ENCODE measurements around the gene RNF138. TPM values are rescaled to one million over a fixed set of nuclear protein-coding genes. Genes with fewer than 3 reads are reported as not detected.

The RNF138 gene
- total and polyA plus RNA-seq, 2 of the 13 experiments (the other 11 are each of a cell fraction or from before 2014, with no cell fraction given): 14.6 to 33.6 TPM

GRCh38 chr18:32091724-32092421 is at the start of gene RNF138 (continued):
- TF ChIP-seq SETDB1 (CRISPR knock-in tag; IDR thresholded peaks at IDR 0.05; ENCODE audit: borderline replicate concordance) (no peak), ZSCAN12 (CRISPR knock-in tag; IDR thresholded peaks at IDR 0.05) (peak; percentile 35; the same call in 1 of the 2 replicates), TRIM22 (IDR thresholded peaks at IDR 0.05) (no peak), ZNF777 (CRISPR knock-in tag; IDR thresholded peaks at IDR 0.05) (peak; percentile 62), IRX3 (CRISPR knock-in tag; IDR thresholded peaks at IDR 0.05; ENCODE audit: borderline replicate concordance, low read depth) (peak; percentile 90), ZNF382 (CRISPR knock-in tag; IDR thresholded peaks at IDR 0.05; ENCODE audit: borderline replicate concordance) (no peak), USF2 (IDR thresholded peaks at IDR 0.05; ENCODE audit: low read depth, low read length) (no peak), USF2 (CRISPR knock-in tag; IDR thresholded peaks at IDR 0.05; ENCODE audit: borderline replicate concordance) (no peak), ZNF12 (CRISPR knock-in tag; IDR thresholded peaks at IDR 0.05) (no peak), ZNF558 (CRISPR knock-in tag; IDR thresholded peaks at IDR 0.05; ENCODE audit: borderline replicate concordance) (peak; percentile 88; the same call in 1 of the 2 replicates), E2F2 (CRISPR knock-in tag; IDR thresholded peaks at IDR 0.05; ENCODE audit: borderline replicate concordance) (no peak; the same call in 1 of the 2 replicates), ZSCAN21 (CRISPR knock-in tag; IDR thresholded peaks at IDR 0.05; ENCODE audit: borderline replicate concordance) (no peak), ZNF496 (CRISPR knock-in tag; IDR thresholded peaks at IDR 0.05; ENCODE audit: insufficient replicate concordance) (no peak), MED8 (CRISPR knock-in tag; IDR thresholded peaks at IDR 0.05; ENCODE audit: insufficient replicate concordance) (peak; percentile 33), NFYC (CRISPR knock-in tag; IDR thresholded peaks at IDR 0.05) (no peak), ZNF644 (CRISPR knock-in tag; IDR thresholded peaks at IDR 0.05; ENCODE audit: low read depth) (no peak), POGZ (CRISPR knock-in tag; IDR thresholded peaks at IDR 0.05) (peak; percentile 50), ZNF331 (CRISPR knock-in tag; IDR thresholded peaks at IDR 0.05) (peak; percentile 45; the same call in 1 of the 2 replicates), NR2C2 (CRISPR knock-in tag; IDR thresholded peaks at IDR 0.05; ENCODE audit: borderline replicate concordance) (peak; percentile 49), SMARCC2 (IDR thresholded peaks at IDR 0.05) (no peak), GATAD1 (CRISPR knock-in tag; IDR thresholded peaks at IDR 0.05) (peak; percentile 74)
